Smooth muscle cell (in vitro differentiated cells): Measurements from ENCODE around the gene LGALS14. TPM values are rescaled to one million over a fixed set of nuclear protein-coding genes. Genes with fewer than 3 reads are reported as not detected.

Source experiments
- DNase-seq: peaks from one replicate; lab custom pipeline; 2025; ENCODE audit not compliant: unreplicated experiment; lab: John Stamatoyannopoulos, UW
- H2AFZ ChIP-seq: fragments of 200-600 bp; sonication (generic); 2 replicates; pipeline ENCODE4 v1.6.0; 2016; ENCODE audit warnings: antibody characterized with exemption, low read depth, mild to moderate bottlenecking
- H3F3A ChIP-seq: fragments of 200-600 bp; sonication (generic); 2 replicates; pipeline ENCODE4 v1.6.0; 2017; ENCODE audit warnings: antibody characterized with exemption, low read depth
- H3K27ac ChIP-seq: fragments of 200-600 bp; sonication (generic); 2 replicates; pipeline ENCODE4 v1.5.1; 2016; ENCODE audit warnings: low read depth, mild to moderate bottlenecking
- H3K27me3 ChIP-seq: fragments of 200-600 bp; sonication (generic); 2 replicates; pipeline ENCODE4 v1.6.1; 2016; ENCODE audit warnings: low read depth, mild to moderate bottlenecking
- H3K36me3 ChIP-seq: fragments of 200-600 bp; sonication (generic); 2 replicates; pipeline ENCODE4 v1.5.1; 2016; ENCODE audit warnings: low read depth
- H3K4me1 ChIP-seq: fragments of 200-600 bp; sonication (generic); 2 replicates; pipeline ENCODE4 v1.5.1; 2016; ENCODE audit warnings: low read depth
- H3K4me2 ChIP-seq: fragments of 200-600 bp; sonication (generic); 2 replicates; pipeline ENCODE4 v1.6.0; 2016; ENCODE audit warnings: mild to moderate bottlenecking
- H3K4me3 ChIP-seq: fragments of 200-600 bp; sonication (generic); 2 replicates; pipeline ENCODE4 v1.5.1; 2016; ENCODE audit warnings: mild to moderate bottlenecking
- H3K79me2 ChIP-seq: fragments of 200-600 bp; sonication (generic); 2 replicates; pipeline ENCODE4 v1.6.0; 2016; ENCODE audit warnings: low read depth, mild to moderate bottlenecking
- H3K9ac ChIP-seq: fragments of 200-600 bp; sonication (generic); 2 replicates; pipeline ENCODE4 v1.6.0; 2016; ENCODE audit warnings: low read depth
- H3K9me3 ChIP-seq: fragments of 200-600 bp; sonication (generic); replicated peaks from 2 replicates; pipeline ENCODE4 v1.5.1; 2016; ENCODE audit warnings: low read depth
- H4K20me1 ChIP-seq: fragments of 200-600 bp; sonication (generic); 2 replicates; pipeline ENCODE4 v1.6.0; 2016; ENCODE audit warnings: low read depth
- WGBS: methylation state at CpG from one replicate; pipeline ENCODE4 v1.1.7; 2016; ENCODE audit warnings: low lambda C conversion rate; 5-methylcytosine and 5-hydroxymethylcytosine counted together
- polyA plus RNA-seq: library from polyadenylated mRNA; unstranded; fragments of >200 nt; fragmentation: Nextera tagmentation; extraction: Ambion mirVana; gene quantifications from 2 replicates; pipeline ENCODE4 v1.2.1, GENCODE V29; 2016
- total RNA-seq: library from RNA; depleted of rRNA; stranded (reverse); fragments of >200 nt; gene quantifications from 2 replicates; pipeline ENCODE4 v1.2.3, GENCODE V29; 2014
- TF ChIP-seq, protein P1 (sequence below): fragments of 200-600 bp; sonication (generic); IDR thresholded peaks from 2 replicates; pipeline ENCODE4 v1.5.1; 2017; ENCODE audit warnings: borderline replicate concordance, mild to moderate bottlenecking, antibody characterized with exemption; ENCODE audit not compliant: insufficient read depth, poor library complexity, severe bottlenecking

LGALS14 gene, protein sequence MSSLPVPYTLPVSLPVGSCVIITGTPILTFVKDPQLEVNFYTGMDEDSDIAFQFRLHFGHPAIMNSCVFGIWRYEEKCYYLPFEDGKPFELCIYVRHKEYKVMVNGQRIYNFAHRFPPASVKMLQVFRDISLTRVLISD
- total RNA-seq: not detected in 2 replicates
- polyA plus RNA-seq: not detected in 2 replicates

DNA sequence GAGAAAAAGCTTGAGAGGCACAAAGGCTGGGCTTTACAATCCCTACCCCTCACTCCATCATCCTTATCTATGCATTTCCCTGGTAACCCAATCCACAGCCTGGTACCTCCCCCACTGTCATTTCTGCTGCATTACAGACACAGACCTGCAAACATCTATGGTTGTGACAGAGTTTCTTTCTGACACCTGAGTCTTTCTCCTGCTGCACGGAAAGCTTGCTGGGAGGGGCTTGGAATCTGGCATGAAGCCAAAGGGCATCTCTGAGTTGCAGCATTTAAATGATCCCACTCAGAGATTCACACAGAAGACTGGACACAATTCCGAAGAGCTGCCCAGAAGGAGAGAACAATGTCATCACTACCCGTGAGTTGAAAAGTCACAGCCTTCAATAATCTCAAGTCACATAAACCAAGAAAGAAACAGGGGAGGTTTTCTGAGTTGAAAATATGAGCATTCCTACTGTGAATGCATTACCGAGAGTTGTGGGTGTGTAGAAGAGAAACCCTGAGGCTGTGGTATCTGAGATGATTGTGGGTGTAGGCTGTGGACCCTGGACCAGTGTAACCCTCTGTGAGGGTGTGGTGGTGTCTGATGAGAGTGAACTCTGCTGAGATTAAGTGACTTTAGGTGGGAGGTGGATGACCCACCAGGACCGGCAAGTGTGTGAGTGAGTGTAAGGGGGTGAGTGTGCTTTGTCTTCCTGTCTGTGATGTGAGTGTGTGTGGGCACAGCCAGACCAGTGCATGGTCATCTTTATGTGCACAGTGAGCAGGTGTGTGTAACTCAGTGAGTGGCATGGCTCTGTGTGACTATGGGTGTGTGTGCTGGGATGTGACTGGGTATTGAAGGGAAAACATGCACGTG is at the start of gene LGALS14:
LGALS14 (plus strand) TSS at position 301 of the 864 bp plus-strand sequence; CDS start at position 349, 48 bp downstream.
- Histone ChIP-seq H3K27ac (no peak within 1 kb of the TSS), H3K4me2 (no peak within 1 kb of the TSS), H4K20me1 (no peaks in the 10 kb centered on the region), H3K9ac (no peak within 1 kb of the TSS), H3K36me3 (no peaks in the 10 kb centered on the region), H3K27me3 (no peaks in the 10 kb centered on the region), H3K4me1 (no peaks in the 10 kb centered on the region), H2AFZ (no peak within 1 kb of the TSS), H3K4me3 (no peak within 1 kb of the TSS), H3K79me2 (no peaks in the 10 kb centered on the region), H3F3A (no peaks in the 10 kb centered on the region), H3K9me3 (no peaks in the 10 kb centered on the region)
- DNase-seq: no peak
- WGBS: 73% methylated on average over 6 of the region's 6 CpGs
- TF ChIP-seq, protein P1, sequence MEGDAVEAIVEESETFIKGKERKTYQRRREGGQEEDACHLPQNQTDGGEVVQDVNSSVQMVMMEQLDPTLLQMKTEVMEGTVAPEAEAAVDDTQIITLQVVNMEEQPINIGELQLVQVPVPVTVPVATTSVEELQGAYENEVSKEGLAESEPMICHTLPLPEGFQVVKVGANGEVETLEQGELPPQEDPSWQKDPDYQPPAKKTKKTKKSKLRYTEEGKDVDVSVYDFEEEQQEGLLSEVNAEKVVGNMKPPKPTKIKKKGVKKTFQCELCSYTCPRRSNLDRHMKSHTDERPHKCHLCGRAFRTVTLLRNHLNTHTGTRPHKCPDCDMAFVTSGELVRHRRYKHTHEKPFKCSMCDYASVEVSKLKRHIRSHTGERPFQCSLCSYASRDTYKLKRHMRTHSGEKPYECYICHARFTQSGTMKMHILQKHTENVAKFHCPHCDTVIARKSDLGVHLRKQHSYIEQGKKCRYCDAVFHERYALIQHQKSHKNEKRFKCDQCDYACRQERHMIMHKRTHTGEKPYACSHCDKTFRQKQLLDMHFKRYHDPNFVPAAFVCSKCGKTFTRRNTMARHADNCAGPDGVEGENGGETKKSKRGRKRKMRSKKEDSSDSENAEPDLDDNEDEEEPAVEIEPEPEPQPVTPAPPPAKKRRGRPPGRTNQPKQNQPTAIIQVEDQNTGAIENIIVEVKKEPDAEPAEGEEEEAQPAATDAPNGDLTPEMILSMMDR: no peak

DNA sequence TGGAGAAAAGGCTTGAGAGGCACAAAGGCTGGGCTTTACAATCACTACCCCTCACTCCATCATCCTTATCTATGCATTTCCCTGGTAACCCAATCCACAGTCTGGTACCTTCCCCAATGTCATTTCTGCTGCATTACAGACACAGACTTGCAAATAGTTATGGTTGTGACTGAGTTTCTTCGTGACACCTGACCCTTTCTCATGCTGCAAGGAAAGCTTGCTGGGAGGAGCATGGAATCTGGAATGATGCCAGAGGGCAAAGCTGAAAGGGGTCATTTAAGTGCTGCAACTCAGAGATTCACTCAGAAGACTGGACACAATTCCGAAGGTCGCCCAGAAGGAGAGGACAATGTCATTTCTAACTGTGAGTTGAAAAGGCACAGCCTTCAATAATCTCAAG is 48.7 kb upstream of the LGALS14 start, which contains the start of gene LGALS16:
LGALS16 (plus strand) TSS at position 301 of the 400 bp plus-strand sequence; CDS start at position 350, 49 bp downstream.
- Histone ChIP-seq H3K9me3 (no peaks in the 10 kb centered on the region), H2AFZ (no peak within 1 kb of the TSS), H3K4me3 (no peak within 1 kb of the TSS), H3K4me1 (no peaks in the 10 kb centered on the region), H3K79me2 (no peaks in the 10 kb centered on the region), H3K27me3 (no peaks in the 10 kb centered on the region), H3K36me3 (no peaks in the 10 kb centered on the region), H4K20me1 (no peaks in the 10 kb centered on the region), H3K9ac (no peak within 1 kb of the TSS), H3K27ac (no peak within 1 kb of the TSS), H3F3A (no peaks in the 10 kb centered on the region), H3K4me2 (no peak within 1 kb of the TSS)
- TF ChIP-seq, protein P1: no peak
- WGBS: 59% methylated on average over 3 of the region's 3 CpGs
- no peak for DNase-seq

DNA sequence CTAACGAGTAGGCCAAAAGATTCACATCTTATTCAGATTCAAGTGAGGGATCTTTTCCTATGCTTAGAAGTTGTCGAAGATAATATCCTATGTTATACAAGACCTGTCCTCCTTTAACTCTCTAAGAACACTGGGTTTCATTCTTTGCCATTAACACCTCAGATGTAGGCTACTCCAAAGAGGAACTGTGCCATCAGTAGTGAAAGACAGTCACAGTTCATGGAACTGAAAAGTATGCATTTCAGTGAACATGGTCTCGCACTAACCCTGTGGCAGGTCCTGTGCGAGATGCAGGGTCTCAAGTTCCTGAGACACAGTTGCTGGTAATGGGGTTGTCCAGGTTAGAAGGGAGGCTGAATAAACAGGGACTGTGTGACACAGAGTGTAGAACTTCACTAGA is 44.5 kb upstream of the LGALS14 start:
- Histone ChIP-seq H3K36me3 (no peaks in the 10 kb centered on the region), H3K27ac (no peak overlapping the region)
- TF ChIP-seq, protein P1: no peak

More for the DNA sequence above, 44.5 kb upstream of the LGALS14 start:
- WGBS: 76% methylated on average over 4 of the region's 4 CpGs
- Histone ChIP-seq H3K4me3 (no peak overlapping the region), H3K79me2 (no peaks in the 10 kb centered on the region), H3K9me3 (no peaks in the 10 kb centered on the region), H2AFZ (no peak overlapping the region), H3K4me1 (no peaks in the 10 kb centered on the region), H3F3A (no peaks in the 10 kb centered on the region), H4K20me1 (no peaks in the 10 kb centered on the region), H3K4me2 (no peak overlapping the region), H3K9ac (no peak overlapping the region), H3K27me3 (no peaks in the 10 kb centered on the region)
- DNase-seq: no peak
